Osteoblast (primary cell): Measurements from ENCODE around the gene PDGFRA. TPM values are rescaled to one million over a fixed set of nuclear protein-coding genes. Genes with fewer than 3 reads are reported as not detected.
"Not testable (repeated sequence)": the region's sequence is repeated elsewhere in the genome, so short reads cannot be mapped to it uniquely, and the experiment has no call there.

Source experiments
- DNase-seq: peaks from one replicate; pipeline ENCODE4 v3.0.0; 2011; ENCODE audit warnings: low spot score, mixed read lengths; ENCODE audit not compliant: insufficient read length; ENCODE audit errors: missing footprints
- H2AFZ ChIP-seq: 2 replicates; pipeline ENCODE4 v1.6.0; 2011; ENCODE audit warnings: mild to moderate bottlenecking, low read length
- H3K27ac ChIP-seq: 2 replicates; pipeline ENCODE4 v1.5.1; 2011; ENCODE audit warnings: mild to moderate bottlenecking, low read depth, low read length, moderate library complexity
- H3K27me3 ChIP-seq: 2 replicates; pipeline ENCODE4 v1.6.0; 2012; ENCODE audit warnings: mild to moderate bottlenecking, control low read depth, inconsistent platforms, low read length, moderate library complexity; ENCODE audit not compliant: insufficient read depth
- H3K36me3 ChIP-seq: 2 replicates; pipeline ENCODE4 v1.5.1; 2011; ENCODE audit warnings: mild to moderate bottlenecking, low read length, control low read depth, moderate library complexity; ENCODE audit not compliant: insufficient read depth
- H3K4me1 ChIP-seq: 2 replicates; pipeline ENCODE4 v1.5.1; 2011; ENCODE audit warnings: mild to moderate bottlenecking, low read length, control low read depth, moderate library complexity; ENCODE audit not compliant: insufficient read depth
- H3K4me2 ChIP-seq: 2 replicates; pipeline ENCODE4 v1.6.0; 2011; ENCODE audit warnings: mild to moderate bottlenecking, low read length; ENCODE audit not compliant: insufficient read depth
- H3K4me3 ChIP-seq: fragments of 200-600 bp; sonication (generic); 3 replicates; pipeline ENCODE4 v1.5.1; 2012; ENCODE audit warnings: mild to moderate bottlenecking, low read length, inconsistent platforms; ENCODE audit not compliant: insufficient read depth
- H3K79me2 ChIP-seq: 2 replicates; pipeline ENCODE4 v1.6.0; 2012; ENCODE audit warnings: mild to moderate bottlenecking, low read length, control low read depth, inconsistent platforms; ENCODE audit not compliant: insufficient read depth
- H3K9me3 ChIP-seq: 2 replicates; pipeline ENCODE4 v1.5.1; 2011; ENCODE audit warnings: low read depth, low read length, control low read depth
- H4K20me1 ChIP-seq: 2 replicates; pipeline ENCODE4 v1.6.0; 2012; ENCODE audit warnings: mild to moderate bottlenecking, low read length, control low read depth; ENCODE audit not compliant: insufficient read depth
- total RNA-seq: library from RNA; depleted of rRNA; stranded (reverse); fragments of >200 nt; gene quantifications from 2 replicates; pipeline ENCODE4 v1.2.3, GENCODE V29; 2012
- TF ChIP-seq, protein P1 (sequence below): IDR thresholded peaks from 2 replicates; pipeline ENCODE4 v1.5.1; 2011; ENCODE audit warnings: mild to moderate bottlenecking, low read depth, low read length, moderate library complexity; ENCODE audit errors: extremely low read depth

PDGFRA gene
- total RNA-seq, 1 donor = 316 TPM

- TF ChIP-seq, protein P1, sequence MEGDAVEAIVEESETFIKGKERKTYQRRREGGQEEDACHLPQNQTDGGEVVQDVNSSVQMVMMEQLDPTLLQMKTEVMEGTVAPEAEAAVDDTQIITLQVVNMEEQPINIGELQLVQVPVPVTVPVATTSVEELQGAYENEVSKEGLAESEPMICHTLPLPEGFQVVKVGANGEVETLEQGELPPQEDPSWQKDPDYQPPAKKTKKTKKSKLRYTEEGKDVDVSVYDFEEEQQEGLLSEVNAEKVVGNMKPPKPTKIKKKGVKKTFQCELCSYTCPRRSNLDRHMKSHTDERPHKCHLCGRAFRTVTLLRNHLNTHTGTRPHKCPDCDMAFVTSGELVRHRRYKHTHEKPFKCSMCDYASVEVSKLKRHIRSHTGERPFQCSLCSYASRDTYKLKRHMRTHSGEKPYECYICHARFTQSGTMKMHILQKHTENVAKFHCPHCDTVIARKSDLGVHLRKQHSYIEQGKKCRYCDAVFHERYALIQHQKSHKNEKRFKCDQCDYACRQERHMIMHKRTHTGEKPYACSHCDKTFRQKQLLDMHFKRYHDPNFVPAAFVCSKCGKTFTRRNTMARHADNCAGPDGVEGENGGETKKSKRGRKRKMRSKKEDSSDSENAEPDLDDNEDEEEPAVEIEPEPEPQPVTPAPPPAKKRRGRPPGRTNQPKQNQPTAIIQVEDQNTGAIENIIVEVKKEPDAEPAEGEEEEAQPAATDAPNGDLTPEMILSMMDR = no peak
- Histone ChIP-seq H3K27ac (no peak overlapping the region), H2AFZ (no peak overlapping the region), H4K20me1 (no peaks in the 10 kb centered on the region), H3K4me3 (no peak overlapping the region), H3K4me2 (no peak overlapping the region), H3K4me1 (no peaks in the 10 kb centered on the region), H3K9me3 (no peaks in the 10 kb centered on the region), H3K36me3 (no peaks in the 10 kb centered on the region), H3K79me2 (no peaks in the 10 kb centered on the region), H3K27me3 (peaks cover 8% of the 10 kb centered on the region)
- no peak for DNase-seq
Observed at GRCh38 chr4:54333657-54334056, 104.6 kb downstream of the PDGFRA start.

DNA sequence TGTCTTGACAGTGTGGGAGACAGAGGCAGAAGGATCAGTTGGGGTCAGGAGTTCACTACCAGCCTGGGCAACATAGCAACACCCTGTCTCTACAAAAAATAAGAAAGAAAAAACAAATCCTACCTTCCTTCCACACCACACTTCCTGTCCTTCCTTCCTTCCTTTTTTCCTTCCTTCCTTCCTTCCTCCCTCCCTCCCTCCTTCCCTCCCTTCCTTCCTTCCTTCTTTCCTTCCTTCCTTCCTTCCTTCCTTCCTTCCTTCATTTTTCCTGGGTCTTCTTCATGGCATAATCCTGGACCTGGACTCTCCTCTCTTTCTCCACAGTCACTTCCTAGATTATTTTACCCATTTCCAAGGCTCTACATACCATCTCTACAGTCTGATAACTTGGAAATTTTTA, 105.7 kb downstream of the PDGFRA start:
- H3K27ac ChIP-seq, H3K27me3 ChIP-seq, H4K20me1 ChIP-seq, H3K4me1 ChIP-seq, H3K79me2 ChIP-seq, H3K9me3 ChIP-seq, H3K36me3 ChIP-seq, H3K4me2 ChIP-seq, H3K4me3 ChIP-seq, H2AFZ ChIP-seq, DNase-seq: not testable (repeated sequence)

GRCh38 chr4:54337009-54337408, 107.9 kb downstream of the PDGFRA start:
- H3K27me3 ChIP-seq = peaks cover 2% of the 10 kb centered on the region
- H2AFZ ChIP-seq = no peak overlapping the region

GRCh38 chr4:54342067-54342466, 113.0 kb downstream of the PDGFRA start:
- not testable (repeated sequence) for H3K27me3 ChIP-seq, H3K9me3 ChIP-seq, H2AFZ ChIP-seq, H3K36me3 ChIP-seq, H3K27ac ChIP-seq, H3K4me2 ChIP-seq, H4K20me1 ChIP-seq, H3K4me1 ChIP-seq, DNase-seq, H3K79me2 ChIP-seq, H3K4me3 ChIP-seq

More at GRCh38 chr4:54337009-54337408, 107.9 kb downstream of the PDGFRA start:
- H3K27ac ChIP-seq = no peak overlapping the region
- no peak overlapping the region for H3K4me2 ChIP-seq
- H3K4me3 ChIP-seq = no peak overlapping the region
- no peaks in the 10 kb centered on the region for H3K79me2 ChIP-seq
- H3K36me3 ChIP-seq = no peaks in the 10 kb centered on the region
- TF ChIP-seq, protein P1 = no peak
- no peaks in the 10 kb centered on the region for H3K9me3 ChIP-seq
- no peaks in the 10 kb centered on the region for H4K20me1 ChIP-seq
- DNase-seq = no peak
- no peaks in the 10 kb centered on the region for H3K4me1 ChIP-seq

Other genes with a start within 250 kb of the PDGFRA start
- gene CHIC2, start 164.7 kb upstream of the PDGFRA start, total RNA-seq = 66.6 and 73.1 TPM in 2 replicates
- gene GSX2, start 129.1 kb upstream of the PDGFRA start, total RNA-seq = not detected in 2 replicates